H4 (cell line): Measurements from ENCODE around the gene CELF1. TPM values are rescaled to one million over a fixed set of nuclear protein-coding genes. Genes with fewer than 3 reads are reported as not detected.

Experiments
- DNase-seq: peaks from one replicate; pipeline ENCODE4 v3.0.0-alpha.2; 2015; ENCODE audit warnings: low spot score
- total RNA-seq: library from RNA; depleted of rRNA; stranded (reverse); fragments of >200 nt; shearing (Covaris generic); gene quantifications from 2 replicates; pipeline ENCODE4 v1.2.3, GENCODE V29; 2014; rRNA removed

The CELF1 gene
- total RNA-seq, 1 experiment from 2014 or later, result 58.8 TPM

DNA sequence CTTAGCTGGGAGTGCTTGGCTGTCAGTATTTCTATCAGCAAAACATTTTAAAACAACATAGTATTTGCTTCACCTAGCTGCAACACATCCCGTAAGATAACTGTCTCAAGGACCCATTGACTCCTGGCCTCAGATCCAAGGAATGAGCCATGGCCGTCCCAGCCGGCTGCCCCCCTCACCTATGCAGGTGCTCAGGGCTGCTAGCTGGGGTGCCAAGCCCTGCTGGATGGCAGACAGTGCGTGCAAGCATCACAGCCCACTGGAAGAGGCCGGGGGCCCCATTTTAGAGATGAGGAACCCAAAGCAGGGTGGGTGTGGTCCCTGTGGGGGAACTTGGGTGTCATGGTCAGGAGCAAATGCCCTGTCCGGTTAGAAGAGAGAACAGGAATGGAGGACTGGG is 135.2 kb downstream of the CELF1 start:
- no peak for DNase-seq

DNA sequence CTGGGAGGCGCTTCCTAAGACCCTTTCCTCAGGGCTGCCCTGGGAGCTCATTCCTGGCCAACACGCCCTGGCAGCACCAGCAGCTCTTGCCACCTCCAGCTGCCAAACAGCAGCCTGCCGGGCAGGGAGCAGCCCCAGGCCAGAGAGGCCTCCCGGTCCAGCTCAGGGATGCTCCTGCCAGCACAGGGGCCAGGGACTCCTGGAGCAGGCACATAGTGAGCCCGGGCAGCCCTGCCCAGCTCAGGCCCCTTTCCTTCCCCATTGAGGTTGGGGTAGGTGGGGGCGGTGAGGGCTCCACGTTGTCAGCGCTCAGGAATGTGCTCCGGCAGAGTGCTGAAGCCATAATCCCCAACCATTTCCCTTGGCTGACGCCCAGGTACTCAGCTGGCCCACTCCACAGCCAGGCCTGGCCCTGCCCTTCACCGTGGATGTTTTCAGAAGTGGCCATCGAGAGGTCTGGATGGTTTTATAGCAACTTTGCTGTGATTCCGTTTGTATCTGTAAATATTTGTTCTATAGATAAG is 136.9 kb downstream of the CELF1 start:
- DNase-seq, result peak; percentile 88

Other genes with a start within 250 kb of the CELF1 start
- gene MYBPC3, start 200.4 kb downstream of the CELF1 start, total RNA-seq, result not detected in 2 replicates
- gene SPI1, start 174.6 kb downstream of the CELF1 start, total RNA-seq, result not detected in 2 replicates
- gene SLC39A13, start 144.5 kb downstream of the CELF1 start, total RNA-seq, result 8.5 and 9.1 TPM in 2 replicates
- 195 and 221 TPM in 2 replicates for gene PSMC3, start 126.7 kb downstream of the CELF1 start, total RNA-seq
- not detected in 2 replicates for gene RAPSN, start 104.0 kb downstream of the CELF1 start, total RNA-seq
- 108 and 137 TPM in 2 replicates for gene PTPMT1, start 12.5 kb upstream of the CELF1 start, total RNA-seq
- gene KBTBD4, start 25.8 kb upstream of the CELF1 start, total RNA-seq, result 30.8 and 35.5 TPM in 2 replicates
- 94.6 and 122 TPM in 2 replicates for gene NDUFS3, start 25.9 kb upstream of the CELF1 start, total RNA-seq
- not detected in 2 replicates for gene FAM180B, start 33.5 kb upstream of the CELF1 start, total RNA-seq
- not detected in 2 replicates for gene C1QTNF4, start 41.3 kb upstream of the CELF1 start, total RNA-seq
- gene MTCH2, start 89.4 kb upstream of the CELF1 start, total RNA-seq, result 116 and 177 TPM in 2 replicates
- gene AGBL2, start 162.2 kb upstream of the CELF1 start, total RNA-seq, result 0.12 TPM in 2 replicates
- gene FNBP4, start 214.2 kb upstream of the CELF1 start, total RNA-seq, result 13.1 and 17.6 TPM in 2 replicates